IMR-90 (cell line): ENCODE measurements around the gene FBXL7.

Source experiments
- BHLHE40 ChIP-seq: fragments of 150-350 bp; IDR thresholded peaks from 2 replicates; pipeline ENCODE4 v1.6.1; 2016; ENCODE audit warnings: mild to moderate bottlenecking, low read depth, low read length
- CEBPB ChIP-seq: IDR thresholded peaks from 2 replicates; pipeline ENCODE4 v1.6.1; 2012; ENCODE audit warnings: low read depth, low read length, improper control_type of control experiment
- CTCF ChIP-seq: conservative IDR thresholded peaks from 2 replicates; pipeline ENCODE4 v1.5.1; 2012; ENCODE audit warnings: mild to moderate bottlenecking, low read depth, low read length, improper control_type of control experiment
- ELK1 ChIP-seq: fragments of 150-350 bp; IDR thresholded peaks from 2 replicates; pipeline ENCODE4 v1.6.1; 2016; ENCODE audit warnings: low read depth, mild to moderate bottlenecking, low read length, moderate library complexity, borderline replicate concordance
- FOS ChIP-seq: fragments of 150-350 bp; IDR thresholded peaks from 2 replicates; pipeline ENCODE4 v1.6.1; 2016; ENCODE audit warnings: low read depth, low read length
- MAFK ChIP-seq: IDR thresholded peaks from 2 replicates; pipeline ENCODE4 v1.6.1; 2012; ENCODE audit warnings: low read depth, low read length, improper control_type of control experiment
- MAZ ChIP-seq: IDR thresholded peaks from 2 replicates; pipeline ENCODE4 v1.6.1; 2012; ENCODE audit warnings: low read depth, mild to moderate bottlenecking, low read length, improper control_type of control experiment, moderate library complexity, borderline replicate concordance
- MXI1 ChIP-seq: IDR thresholded peaks from 2 replicates; pipeline ENCODE4 v1.6.1; 2012; ENCODE audit warnings: low read depth, mild to moderate bottlenecking, low read length, moderate library complexity, borderline replicate concordance
- POLR2A ChIP-seq: IDR thresholded peaks from 2 replicates; pipeline ENCODE4 v1.6.1; 2012; ENCODE audit warnings: mild to moderate bottlenecking, low read depth, low read length
- RAD21 ChIP-seq: IDR thresholded peaks from 2 replicates; pipeline ENCODE4 v1.6.1; 2012; ENCODE audit warnings: low read length, improper control_type of control experiment
- RCOR1 ChIP-seq: IDR thresholded peaks from 2 replicates; pipeline ENCODE4 v1.6.1; 2012; ENCODE audit warnings: mild to moderate bottlenecking, low read length, improper control_type of control experiment; ENCODE audit not compliant: insufficient replicate concordance
- RFX5 ChIP-seq: IDR thresholded peaks from 2 replicates; pipeline ENCODE4 v1.8.0; 2012; ENCODE audit warnings: low read depth, mild to moderate bottlenecking, low read length, moderate library complexity
- SMC3 ChIP-seq: fragments of 150-350 bp; IDR thresholded peaks from 2 replicates; pipeline ENCODE4 v1.6.1; 2016; ENCODE audit warnings: low read depth, mild to moderate bottlenecking, antibody characterized with exemption, low read length, moderate library complexity
- USF2 ChIP-seq: fragments of 150-350 bp; IDR thresholded peaks from 2 replicates; pipeline ENCODE4 v1.6.1; 2017; ENCODE audit warnings: mild to moderate bottlenecking, antibody characterized with exemption, low read length, low read depth

- TF ChIP-seq CTCF (no peak), POLR2A (no peak), SMC3 (no peak), RCOR1 (no peak), MAZ (no peak), BHLHE40 (no peak), FOS (no peak), RAD21 (no peak), RFX5 (no peak), CEBPB (no peak), MXI1 (no peak), ELK1 (no peak), USF2 (no peak), MAFK (no peak)
Observed at GRCh38 chr5:15833365-15833764, 333.4 kb downstream of the FBXL7 start.
